Loucy (cell line): ENCODE results near the gene KLHDC8A.
"Not testable (repeated sequence)": the region's sequence is repeated elsewhere in the genome, so short reads cannot be mapped to it uniquely, and the experiment has no call there.

ENCODE experiments used
- H2AFZ ChIP-seq: fragments of 200-600 bp; sonication (generic); 2 replicates; pipeline ENCODE4 v1.6.0; 2016; ENCODE audit warnings: antibody characterized with exemption, mild to moderate bottlenecking, low read length, moderate library complexity
- H3F3A ChIP-seq: fragments of 200-600 bp; 2 replicates; pipeline ENCODE4 v1.6.0; 2016; ENCODE audit warnings: antibody characterized with exemption, low read depth, mild to moderate bottlenecking
- H3K27me3 ChIP-seq: fragments of 200-600 bp; sonication (generic); 2 replicates; pipeline ENCODE4 v1.6.1; 2014; ENCODE audit warnings: low read length, mild to moderate bottlenecking; ENCODE audit not compliant: insufficient read depth, poor library complexity, severe bottlenecking
- H3K36me3 ChIP-seq: fragments of 200-600 bp; sonication (generic); 2 replicates; pipeline ENCODE4 v1.6.1; 2016; ENCODE audit warnings: low read length; ENCODE audit not compliant: insufficient read depth
- H3K4me1 ChIP-seq: fragments of 200-600 bp; sonication (generic); 2 replicates; pipeline ENCODE4 v1.5.1; 2014; ENCODE audit warnings: low read length, mild to moderate bottlenecking; ENCODE audit not compliant: insufficient read depth, poor library complexity, severe bottlenecking
- H3K4me2 ChIP-seq: fragments of 200-600 bp; sonication (generic); 2 replicates; pipeline ENCODE4 v1.6.0; 2014; ENCODE audit warnings: antibody characterized with exemption, low read length, low read depth, mild to moderate bottlenecking; ENCODE audit not compliant: poor library complexity, severe bottlenecking
- H3K4me3 ChIP-seq: fragments of 200-600 bp; sonication (generic); 2 replicates; pipeline ENCODE4 v1.5.1; 2014; ENCODE audit warnings: low read length, mild to moderate bottlenecking, mixed read lengths; ENCODE audit not compliant: poor library complexity, severe bottlenecking
- H3K79me2 ChIP-seq: fragments of 200-600 bp; sonication (generic); 2 replicates; pipeline ENCODE4 v1.6.1; 2014; ENCODE audit warnings: low read length; ENCODE audit not compliant: insufficient read depth
- H3K9ac ChIP-seq: fragments of 200-600 bp; sonication (generic); 2 replicates; pipeline ENCODE4 v1.6.0; 2014; ENCODE audit warnings: mild to moderate bottlenecking, low read depth, low read length, moderate library complexity; ENCODE audit not compliant: poor library complexity, severe bottlenecking
- H3K9me2 ChIP-seq: fragments of 200-600 bp; sonication (generic); replicated peaks from 2 replicates; pipeline ENCODE4 v1.6.1; 2016; ENCODE audit warnings: low read depth, low read length, mixed read lengths
- H3K9me3 ChIP-seq: fragments of 200-600 bp; sonication (generic); 2 replicates; pipeline ENCODE4 v1.6.1; 2014; ENCODE audit warnings: mild to moderate bottlenecking, antibody characterized with exemption, low read length, low read depth; ENCODE audit not compliant: insufficient read depth
- H4K20me1 ChIP-seq: fragments of 200-600 bp; sonication (generic); 2 replicates; pipeline ENCODE4 v1.6.0; 2014; ENCODE audit warnings: antibody characterized with exemption, low read length, mild to moderate bottlenecking; ENCODE audit not compliant: insufficient read depth, poor library complexity, severe bottlenecking
- CTCF ChIP-seq: fragments of 200-600 bp; sonication (generic); conservative IDR thresholded peaks from 2 replicates; pipeline ENCODE4 v1.5.1; 2014; ENCODE audit warnings: mild to moderate bottlenecking, antibody characterized with exemption, low read length
- EZH2phosphoT487 ChIP-seq: fragments of 200-600 bp; IDR thresholded peaks from 2 replicates; pipeline ENCODE4 v1.6.1; 2018; ENCODE audit warnings: antibody characterized with exemption, mild to moderate bottlenecking, moderate library complexity, borderline replicate concordance

The KLHDC8A gene

GRCh38 chr1:205356440-205357139, at the start of gene KLHDC8A:
Gene KLHDC8A, minus strand, starts transcription at chr1:205356922. Its CDS starts 13,318 bp downstream, at chr1:205343604.
- Histone ChIP-seq H3K4me2 (no peak within 1 kb of the TSS), H4K20me1 (no peaks in the 10 kb centered on the region), H3F3A (no peaks in the 10 kb centered on the region), H3K9me2 (no peaks in the 10 kb centered on the region), H3K9me3 (no peaks in the 10 kb centered on the region), H2AFZ (no peak within 1 kb of the TSS), H3K9ac (no peak within 1 kb of the TSS), H3K79me2 (no peaks in the 10 kb centered on the region), H3K36me3 (no peaks in the 10 kb centered on the region), H3K27me3 (no peaks in the 10 kb centered on the region), H3K4me3 (no peak within 1 kb of the TSS), H3K4me1 (no peaks in the 10 kb centered on the region)
- TF ChIP-seq CTCF (no peak), EZH2phosphoT487 (no peak)

- not testable (repeated sequence) for H3K4me3 ChIP-seq, H2AFZ ChIP-seq, H4K20me1 ChIP-seq, H3K27me3 ChIP-seq, H3K9me3 ChIP-seq, H3K4me1 ChIP-seq, H3K4me2 ChIP-seq, H3K9ac ChIP-seq, H3K36me3 ChIP-seq, H3K9me2 ChIP-seq, H3F3A ChIP-seq, H3K79me2 ChIP-seq
Observed at GRCh38 chr1:205406252-205406651, 49.5 kb upstream of the KLHDC8A start.

GRCh38 chr1:205404484-205404883, 47.8 kb upstream of the KLHDC8A start:
- not testable (repeated sequence) for H3K36me3 ChIP-seq, H3K4me2 ChIP-seq, H3K9me3 ChIP-seq, H3K4me1 ChIP-seq, H3K79me2 ChIP-seq, H3K27me3 ChIP-seq, H3F3A ChIP-seq, H2AFZ ChIP-seq, H3K9me2 ChIP-seq, H3K4me3 ChIP-seq, H4K20me1 ChIP-seq, H3K9ac ChIP-seq

- TF ChIP-seq EZH2phosphoT487 = no peak
- TF ChIP-seq CTCF = no peak
- no peaks in the 10 kb centered on the region for H3F3A ChIP-seq
- no peaks in the 10 kb centered on the region for H3K9me3 ChIP-seq
- H4K20me1 ChIP-seq = no peaks in the 10 kb centered on the region
- no peak overlapping the region for H3K4me2 ChIP-seq
- no peaks in the 10 kb centered on the region for H3K4me1 ChIP-seq
- no peak overlapping the region for H3K4me3 ChIP-seq
- H3K79me2 ChIP-seq = no peaks in the 10 kb centered on the region
- no peaks in the 10 kb centered on the region for H3K27me3 ChIP-seq
- no peaks in the 10 kb centered on the region for H3K9me2 ChIP-seq
- H3K36me3 ChIP-seq = no peaks in the 10 kb centered on the region
- no peak overlapping the region for H2AFZ ChIP-seq
- no peak overlapping the region for H3K9ac ChIP-seq
Observed at GRCh38 chr1:205398586-205398985, 41.9 kb upstream of the KLHDC8A start.
